SIG-M5 treated with dmso at 0.1 percent for 504 hours (cell line): ENCODE data around the gene BAIAP2L1.
A peak's percentile ranks its signal among the peaks of the same experiment; 100 is the strongest.
"Not testable (repeated sequence)": the region's sequence is repeated elsewhere in the genome, so short reads cannot be mapped to it uniquely, and the experiment has no call there.

ENCODE experiments used
- DNase-seq: peaks from one replicate; lab custom pipeline; 2025; ENCODE audit not compliant: unreplicated experiment; lab: John Stamatoyannopoulos, UW

The BAIAP2L1 gene

GRCh38 chr7:98400542-98401340, at the start of gene BAIAP2L1:
TSS of gene BAIAP2L1 (minus strand) at chr7:98401090. CDS start at chr7:98400852, 238 bp downstream.
- peak; percentile 34 for DNase-seq

- no peak for DNase-seq
These were observed 47.9 kb upstream of the BAIAP2L1 start for GRCh38 chr7:98448766-98449165.

- DNase-seq = not testable (repeated sequence)
These were observed 40.1 kb upstream of the BAIAP2L1 start for GRCh38 chr7:98440992-98441391.

GRCh38 chr7:98439484-98439883, 38.6 kb upstream of the BAIAP2L1 start:
- no peak for DNase-seq

GRCh38 chr7:98434087-98434486, 33.2 kb upstream of the BAIAP2L1 start:
- no peak for DNase-seq

GRCh38 chr7:98429799-98430198, 28.9 kb upstream of the BAIAP2L1 start:
- no peak for DNase-seq

- peak; percentile 29 for DNase-seq
These were observed 22.2 kb upstream of the BAIAP2L1 start for GRCh38 chr7:98423043-98423442.

- peak; percentile 37 for DNase-seq
These were observed 20.2 kb upstream of the BAIAP2L1 start for GRCh38 chr7:98420966-98421612.

GRCh38 chr7:98419988-98420387, 19.1 kb upstream of the BAIAP2L1 start:
- DNase-seq = not testable (repeated sequence)

- DNase-seq = not testable (repeated sequence)
These were observed 18.4 kb upstream of the BAIAP2L1 start for GRCh38 chr7:98419316-98419691.

GRCh38 chr7:98418636-98419315, 17.9 kb upstream of the BAIAP2L1 start:
- DNase-seq = peak; percentile 67

GRCh38 chr7:98418271-98418635, 17.4 kb upstream of the BAIAP2L1 start:
- no peak for DNase-seq

GRCh38 chr7:98417604-98418270, 16.8 kb upstream of the BAIAP2L1 start:
- peak; percentile 43 for DNase-seq

GRCh38 chr7:98414205-98414900, 13.5 kb upstream of the BAIAP2L1 start:
- DNase-seq = no peak

- DNase-seq = not testable (repeated sequence)
These were observed 12.8 kb upstream of the BAIAP2L1 start for GRCh38 chr7:98413655-98414054.

- peak; percentile 28 for DNase-seq
These were observed 9.0 kb upstream of the BAIAP2L1 start for GRCh38 chr7:98409843-98410242.

GRCh38 chr7:98408146-98408545, 7.3 kb upstream of the BAIAP2L1 start:
- not testable (repeated sequence) for DNase-seq

GRCh38 chr7:98406827-98407226, 5.9 kb upstream of the BAIAP2L1 start:
- DNase-seq = no peak

GRCh38 chr7:98404840-98405239, 4.0 kb upstream of the BAIAP2L1 start:
- DNase-seq = no peak

GRCh38 chr7:98399890-98400541, 874 bp downstream of the BAIAP2L1 start:
- no peak for DNase-seq
